BE2C (cell line): Measurements from ENCODE around the gene WRAP53.

ENCODE experiments used
- DNase-seq: peaks from one replicate; pipeline ENCODE4 v3.0.0-alpha.2; 2020
- H3K27me3 ChIP-seq: fragments of 250-450 bp; sonication (Bioruptor Pico); 2 replicates; pipeline ENCODE4 v1.5.1; 2020; ENCODE audit warnings: mild to moderate bottlenecking
- H3K36me3 ChIP-seq: fragments of 250-450 bp; sonication (Bioruptor Pico); 2 replicates; pipeline ENCODE4 v1.5.1; 2020; ENCODE audit warnings: mild to moderate bottlenecking
- H3K4me1 ChIP-seq: fragments of 250-450 bp; sonication (Bioruptor Pico); 2 replicates; pipeline ENCODE4 v1.5.1; 2020
- H3K4me3 ChIP-seq: 2 replicates; pipeline ENCODE4 v1.5.1; 2011; ENCODE audit warnings: low read depth, low read length
- H3K9me3 ChIP-seq: fragments of 250-450 bp; sonication (Bioruptor Pico); 2 replicates; pipeline ENCODE4 v1.5.1; 2020
- TF ChIP-seq, protein P1 (sequence below): IDR thresholded peaks from 2 replicates; pipeline ENCODE4 v1.5.1; 2012; ENCODE audit warnings: mild to moderate bottlenecking, low read depth, low read length

The WRAP53 gene

DNA sequence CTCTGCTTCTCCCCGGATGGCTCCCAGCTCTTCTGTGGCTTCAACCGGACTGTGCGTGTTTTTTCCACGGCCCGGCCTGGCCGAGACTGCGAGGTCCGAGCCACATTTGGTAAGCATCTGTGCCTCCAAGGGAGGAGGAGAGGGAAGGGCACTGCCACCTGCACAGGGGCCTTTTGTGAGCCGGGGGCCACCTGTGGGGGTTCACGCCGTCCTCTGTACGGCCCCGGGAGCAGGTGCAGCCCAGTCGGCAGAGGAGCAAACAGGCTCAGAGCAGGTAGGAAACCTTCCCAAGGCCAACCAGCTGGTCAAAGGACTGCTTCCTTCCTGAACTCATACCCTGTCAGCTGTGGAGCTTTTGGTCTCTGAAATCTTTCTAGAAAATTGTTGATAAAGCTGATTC lies 13.4 kb downstream of the WRAP53 start:
- TF ChIP-seq, protein P1, sequence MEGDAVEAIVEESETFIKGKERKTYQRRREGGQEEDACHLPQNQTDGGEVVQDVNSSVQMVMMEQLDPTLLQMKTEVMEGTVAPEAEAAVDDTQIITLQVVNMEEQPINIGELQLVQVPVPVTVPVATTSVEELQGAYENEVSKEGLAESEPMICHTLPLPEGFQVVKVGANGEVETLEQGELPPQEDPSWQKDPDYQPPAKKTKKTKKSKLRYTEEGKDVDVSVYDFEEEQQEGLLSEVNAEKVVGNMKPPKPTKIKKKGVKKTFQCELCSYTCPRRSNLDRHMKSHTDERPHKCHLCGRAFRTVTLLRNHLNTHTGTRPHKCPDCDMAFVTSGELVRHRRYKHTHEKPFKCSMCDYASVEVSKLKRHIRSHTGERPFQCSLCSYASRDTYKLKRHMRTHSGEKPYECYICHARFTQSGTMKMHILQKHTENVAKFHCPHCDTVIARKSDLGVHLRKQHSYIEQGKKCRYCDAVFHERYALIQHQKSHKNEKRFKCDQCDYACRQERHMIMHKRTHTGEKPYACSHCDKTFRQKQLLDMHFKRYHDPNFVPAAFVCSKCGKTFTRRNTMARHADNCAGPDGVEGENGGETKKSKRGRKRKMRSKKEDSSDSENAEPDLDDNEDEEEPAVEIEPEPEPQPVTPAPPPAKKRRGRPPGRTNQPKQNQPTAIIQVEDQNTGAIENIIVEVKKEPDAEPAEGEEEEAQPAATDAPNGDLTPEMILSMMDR: no peak
- Histone ChIP-seq H3K36me3 (no peaks in the 10 kb centered on the region), H3K4me1 (0 out of 2 replicates have a peak, but pooled peaks cover 6% of the 10 kb centered on the region), H3K27me3 (0 out of 2 replicates have a peak, but pooled peaks cover 6% of the 10 kb centered on the region), H3K4me3 (no peak overlapping the region), H3K9me3 (no peaks in the 10 kb centered on the region)
- no peak for DNase-seq

DNA sequence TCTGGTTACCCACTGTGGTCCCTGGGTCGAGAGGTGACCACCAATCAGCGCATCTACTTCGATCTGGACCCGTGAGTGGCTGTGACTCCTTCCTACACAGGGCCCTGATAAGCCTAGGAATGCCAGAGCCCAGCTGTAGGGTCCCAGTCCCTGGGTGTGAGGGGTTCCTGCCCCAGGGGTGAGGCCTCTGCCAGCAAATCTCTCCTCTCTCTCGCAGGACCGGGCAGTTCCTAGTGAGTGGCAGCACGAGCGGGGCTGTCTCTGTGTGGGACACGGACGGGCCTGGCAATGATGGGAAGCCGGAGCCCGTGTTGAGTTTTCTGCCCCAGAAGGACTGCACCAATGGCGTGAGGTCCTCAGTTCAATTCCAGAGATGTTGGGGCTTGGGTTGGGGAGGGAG lies 14.5 kb downstream of the WRAP53 start:
- no peak for DNase-seq
- no peaks in the 10 kb centered on the region for H3K9me3 ChIP-seq

DNA sequence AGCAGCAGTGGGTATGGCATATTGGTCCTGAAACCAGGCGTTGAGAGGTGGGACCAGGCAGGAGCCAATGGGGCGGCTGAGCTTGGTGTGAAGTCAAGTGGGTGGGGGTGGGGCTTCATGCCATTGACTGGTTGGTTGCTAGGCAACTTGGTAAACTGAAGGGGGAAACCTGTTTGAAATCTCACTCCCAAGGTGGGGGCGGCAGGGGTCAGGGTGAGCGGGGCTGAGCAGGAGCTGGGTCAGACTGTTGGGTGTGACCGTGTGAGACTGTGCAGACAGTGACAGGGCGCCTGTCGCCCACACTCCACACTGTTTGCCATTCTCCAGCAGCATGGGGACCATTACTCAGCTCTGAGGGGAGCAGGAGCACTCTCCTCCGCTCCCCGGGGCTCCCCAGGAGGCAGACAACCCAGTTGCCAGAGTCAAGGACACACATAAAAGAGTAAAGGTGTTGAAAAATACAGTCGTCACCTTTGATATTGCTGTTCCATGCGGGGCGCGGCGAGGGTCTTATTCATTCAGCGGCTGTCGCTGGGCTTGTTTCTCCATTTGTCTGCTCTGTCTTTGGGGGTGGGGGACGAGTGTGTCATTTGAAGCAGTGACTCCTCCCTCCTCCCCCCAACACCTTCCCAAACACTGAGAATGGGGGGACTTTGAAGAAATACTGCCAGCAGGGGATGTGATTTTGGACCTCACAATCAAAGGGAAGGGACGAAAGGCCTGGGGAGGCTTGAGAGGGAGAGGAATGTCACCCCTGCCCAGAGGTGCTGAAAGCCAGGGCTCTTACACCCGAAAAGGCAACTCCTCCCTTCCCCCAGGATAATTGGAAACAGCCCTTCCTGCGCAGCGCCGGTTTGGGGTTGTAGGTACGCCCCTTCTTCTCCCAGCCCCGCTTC lies 15.6 kb downstream of the WRAP53 start:
- Histone ChIP-seq H3K4me1 (0 out of 2 replicates have a peak, but pooled peaks cover 6% of the 10 kb centered on the region), H3K27me3 (0 out of 2 replicates have a peak, but pooled peaks cover 6% of the 10 kb centered on the region), H3K36me3 (no peaks in the 10 kb centered on the region), H3K4me3 (no peak overlapping the region), H3K9me3 (no peaks in the 10 kb centered on the region)
- peak; percentile 51 for DNase-seq
- TF ChIP-seq, protein P1: no peak

More for the DNA sequence above, 14.5 kb downstream of the WRAP53 start:
- Histone ChIP-seq H3K36me3 (no peaks in the 10 kb centered on the region), H3K4me1 (0 out of 2 replicates have a peak, but pooled peaks cover 6% of the 10 kb centered on the region), H3K27me3 (0 out of 2 replicates have a peak, but pooled peaks cover 6% of the 10 kb centered on the region), H3K4me3 (no peak overlapping the region)
- TF ChIP-seq, protein P1: no peak

DNA sequence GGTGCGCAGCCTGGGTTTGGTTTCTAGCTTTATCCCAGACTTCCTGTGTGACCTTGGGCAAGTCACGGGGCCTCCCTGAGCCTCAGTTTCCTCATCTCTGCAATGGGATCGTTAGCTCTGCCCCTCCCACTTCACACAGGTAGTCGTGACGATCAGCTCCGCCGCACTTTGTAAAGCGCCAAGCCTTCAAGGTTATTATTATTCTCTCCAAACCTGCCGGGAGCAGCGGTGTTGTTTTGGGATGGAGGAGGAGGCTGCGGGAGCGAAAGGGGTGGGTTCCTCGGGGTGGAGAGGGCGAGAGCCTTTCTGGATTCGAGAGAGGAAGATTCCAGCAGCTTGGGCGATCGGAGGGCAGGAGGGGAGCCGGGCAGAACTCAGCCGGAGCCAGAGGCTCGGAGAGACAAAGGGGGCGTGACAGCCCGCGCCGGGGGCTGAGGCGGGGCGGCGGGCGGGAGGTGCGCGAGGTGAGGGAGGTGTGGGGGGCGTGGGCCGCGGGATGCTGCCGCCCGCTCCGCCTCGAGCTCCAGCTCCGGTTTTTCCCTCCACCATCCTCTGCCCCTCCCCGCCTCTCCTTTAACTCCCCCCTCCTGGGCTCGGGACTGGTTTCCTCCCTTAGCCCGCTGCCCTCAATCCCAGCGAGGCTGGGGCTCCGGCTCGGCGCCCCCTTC lies 16.5 kb downstream of the WRAP53 start, which contains the start of gene EFNB3:
Gene EFNB3 (plus strand): TSS at position 602 of the 668 bp plus-strand sequence. CDS start 397 bp downstream, outside the sequence.
- DNase-seq: peak; percentile 53
- Histone ChIP-seq H3K4me3 (peak within 1 kb of the TSS; percentile 44), H3K27me3 (0 out of 2 replicates have a peak, but pooled peaks cover 6% of the 10 kb centered on the region), H3K4me1 (0 out of 2 replicates have a peak, but pooled peaks cover 6% of the 10 kb centered on the region), H3K36me3 (no peaks in the 10 kb centered on the region), H3K9me3 (no peaks in the 10 kb centered on the region)
- TF ChIP-seq, protein P1: no peak

DNA sequence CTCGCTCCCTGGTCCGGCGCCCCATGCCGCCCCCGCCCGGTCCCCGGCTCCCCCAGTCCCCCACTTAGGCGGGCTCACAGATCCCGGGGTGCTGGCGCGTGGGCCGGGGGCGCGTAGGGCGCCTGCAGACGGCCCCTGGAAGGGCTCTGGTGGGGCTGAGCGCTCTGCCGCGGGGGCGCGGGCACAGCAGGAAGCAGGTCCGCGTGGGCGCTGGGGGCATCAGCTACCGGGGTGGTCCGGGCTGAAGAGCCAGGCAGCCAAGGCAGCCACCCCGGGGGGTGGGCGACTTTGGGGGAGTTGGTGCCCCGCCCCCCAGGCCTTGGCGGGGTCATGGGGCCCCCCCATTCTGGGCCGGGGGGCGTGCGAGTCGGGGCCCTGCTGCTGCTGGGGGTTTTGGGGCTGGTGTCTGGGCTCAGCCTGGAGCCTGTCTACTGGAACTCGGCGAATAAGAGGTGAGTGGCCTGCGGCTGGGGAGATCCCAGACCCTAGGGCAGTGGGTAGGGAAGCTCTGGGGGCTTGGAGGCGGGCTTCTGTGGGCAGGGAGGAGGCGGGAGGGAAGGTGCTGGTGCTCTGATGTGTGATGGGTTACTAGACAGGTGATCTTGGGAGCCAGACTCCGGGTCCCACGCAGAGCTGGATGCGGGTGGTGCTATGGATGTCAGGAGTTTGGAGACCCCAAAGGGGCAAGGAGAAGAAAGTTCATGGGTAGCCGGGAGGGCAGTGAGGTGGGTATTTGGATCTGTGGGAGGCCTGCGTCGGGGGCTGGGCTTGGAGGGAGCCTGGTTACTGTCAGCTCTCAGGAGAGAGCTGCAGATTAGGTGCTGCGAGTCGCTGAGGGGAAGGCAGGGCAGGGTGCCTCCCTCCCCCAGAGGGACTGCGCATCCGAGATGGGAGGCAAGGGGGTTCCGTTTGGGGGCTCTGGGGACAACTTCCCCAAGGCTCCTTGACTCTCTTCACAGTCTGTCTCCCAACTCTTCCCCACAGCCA lies 17.3 kb downstream of the WRAP53 start:
- Histone ChIP-seq H3K9me3 (no peaks in the 10 kb centered on the region), H3K36me3 (no peaks in the 10 kb centered on the region), H3K27me3 (0 out of 2 replicates have a peak, but pooled peaks cover 6% of the 10 kb centered on the region), H3K4me3 (peak overlapping the region; percentile 44), H3K4me1 (0 out of 2 replicates have a peak, but pooled peaks cover 6% of the 10 kb centered on the region)
- TF ChIP-seq, protein P1: no peak
- no peak for DNase-seq
